OCI-LY7 (cell line): ENCODE data around the gene NUP188. TPM values are rescaled to one million over a fixed set of nuclear protein-coding genes. Genes with fewer than 3 reads are reported as not detected.

Experiments used
- BruUV-seq: library from RNA; stranded (reverse); fragments of 400-500 nt; replicated peaks from 2 replicates; lab custom pipeline; 2021; lab: Mats Ljungman, UMichigan
- CTCF ChIA-PET: fragments of 300-600 bp; sonication (Branson Sonifier 250); formaldehyde crosslinking; loops from one replicate; lab custom pipeline; 2022; ENCODE audit warnings: antibody characterized with exemption; ENCODE audit not compliant: unreplicated experiment; lab: Charles Lee
- POLR2A ChIA-PET: fragments of 300-600 bp; sonication (Branson Sonifier 250); formaldehyde crosslinking; loops from one replicate; lab custom pipeline; 2022; ENCODE audit warnings: antibody characterized with exemption; lab: Charles Lee
- DNase-seq: peaks from one replicate; pipeline ENCODE4 v3.0.0-alpha.2; 2015; ENCODE audit warnings: low spot score
- H2AFZ ChIP-seq: fragments of 200-600 bp; sonication (generic), shearing (Covaris generic); 2 replicates; pipeline ENCODE4 v1.6.1; 2014; ENCODE audit warnings: mild to moderate bottlenecking, antibody characterized with exemption, low read length, moderate library complexity
- H3K27ac ChIP-seq: fragments of 200-600 bp; sonication (generic); 2 replicates; pipeline ENCODE4 v1.5.1; 2014; ENCODE audit warnings: mixed run types, low read depth, mild to moderate bottlenecking, moderate library complexity, low read length, inconsistent platforms; ENCODE audit not compliant: poor library complexity, severe bottlenecking
- H3K36me3 ChIP-seq: fragments of 200-600 bp; sonication (generic); 2 replicates; pipeline ENCODE4 v1.6.1; 2014; ENCODE audit warnings: mild to moderate bottlenecking, antibody characterized with exemption, low read length, moderate library complexity, mixed read lengths; ENCODE audit not compliant: insufficient read depth
- H3K4me1 ChIP-seq: fragments of 200-600 bp; sonication (generic); 2 replicates; pipeline ENCODE4 v1.5.1; 2014; ENCODE audit warnings: mild to moderate bottlenecking, low read length; ENCODE audit not compliant: insufficient read depth, poor library complexity, severe bottlenecking
- H3K4me2 ChIP-seq: fragments of 200-600 bp; sonication (generic); 2 replicates; pipeline ENCODE4 v1.6.1; 2014; ENCODE audit warnings: mild to moderate bottlenecking, low read length
- H3K4me3 ChIP-seq: fragments of 200-600 bp; sonication (generic); 2 replicates; pipeline ENCODE4 v1.5.1; 2014; ENCODE audit warnings: mild to moderate bottlenecking, low read depth, low read length; ENCODE audit not compliant: poor library complexity, severe bottlenecking
- H3K79me2 ChIP-seq: fragments of 200-600 bp; sonication (generic); 2 replicates; pipeline ENCODE4 v1.6.1; 2016; ENCODE audit warnings: low read depth, mild to moderate bottlenecking, low read length, moderate library complexity, mixed read lengths; ENCODE audit not compliant: insufficient read depth
- H3K9me2 ChIP-seq: fragments of 200-600 bp; sonication (generic); 2 replicates; pipeline ENCODE4 v1.6.1; 2016; ENCODE audit warnings: mild to moderate bottlenecking, low read length, mixed read lengths; ENCODE audit not compliant: insufficient read depth
- H3K9me3 ChIP-seq: fragments of 200-600 bp; sonication (generic); 2 replicates; pipeline ENCODE4 v1.6.1; 2014; ENCODE audit warnings: mild to moderate bottlenecking, mixed run types, low read length, mixed read lengths
- H4K20me1 ChIP-seq: fragments of 200-600 bp; sonication (generic); 2 replicates; pipeline ENCODE4 v1.6.1; 2014; ENCODE audit warnings: mild to moderate bottlenecking, antibody characterized with exemption, low read length, moderate library complexity, mixed read lengths; ENCODE audit not compliant: insufficient read depth
- EZH2phosphoT487 ChIP-seq: fragments of 200-600 bp; sonication (generic); IDR thresholded peaks from 2 replicates; pipeline ENCODE4 v1.6.1; 2018; ENCODE audit warnings: low read depth, borderline replicate concordance, mild to moderate bottlenecking, mixed run types, antibody characterized with exemption, low read length, moderate library complexity, mixed read lengths
- intact Hi-C: fragments of 100-400 bp; cut with micrococcal nuclease; formaldehyde crosslinking; loops from one replicate; pipeline ENCODE4 v1.10.0; 2022; ENCODE audit not compliant: unreplicated experiment
- total RNA-seq, 2 experiments: library from RNA; depleted of rRNA in 1 of 2; stranded (reverse); fragments of >200 nt in 1 of 2; shearing (Covaris generic) in 1 of 2; gene quantifications; 2 replicates each; pipeline ENCODE4 v1.2.3, GENCODE V29; 2014 to 2022
- TF ChIP-seq, protein P1 (sequence below): fragments of 200-600 bp; sonication (generic); conservative IDR thresholded peaks from 2 replicates; pipeline ENCODE4 v1.5.1; 2014; ENCODE audit warnings: mild to moderate bottlenecking, antibody characterized with exemption, low read length, moderate library complexity, mixed read lengths

Gene NUP188
- total RNA-seq, 2 experiments from 2014 or later: 73.6 to 83.8 TPM

DNA sequence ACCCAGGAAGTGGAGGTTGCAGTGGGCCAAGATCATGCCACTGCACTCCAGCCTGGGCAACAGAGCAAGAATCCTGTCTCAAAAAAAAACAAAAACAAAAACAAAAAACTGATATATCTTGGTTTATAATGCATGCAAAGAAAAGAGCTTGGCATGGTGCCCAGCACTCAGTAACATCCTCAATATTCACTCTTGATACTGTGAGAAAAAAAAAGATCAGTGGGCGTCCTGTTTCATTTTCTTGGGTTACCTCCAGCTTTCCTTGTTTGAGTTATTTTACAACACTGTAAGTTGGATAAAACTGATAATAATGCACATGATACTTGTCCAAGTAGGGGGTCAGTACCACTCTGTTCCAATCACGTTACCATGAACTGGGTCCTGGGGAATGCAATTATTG lies 18.9 kb upstream of the NUP188 start:
- TF ChIP-seq EZH2phosphoT487: no peak
- TF ChIP-seq, protein P1, sequence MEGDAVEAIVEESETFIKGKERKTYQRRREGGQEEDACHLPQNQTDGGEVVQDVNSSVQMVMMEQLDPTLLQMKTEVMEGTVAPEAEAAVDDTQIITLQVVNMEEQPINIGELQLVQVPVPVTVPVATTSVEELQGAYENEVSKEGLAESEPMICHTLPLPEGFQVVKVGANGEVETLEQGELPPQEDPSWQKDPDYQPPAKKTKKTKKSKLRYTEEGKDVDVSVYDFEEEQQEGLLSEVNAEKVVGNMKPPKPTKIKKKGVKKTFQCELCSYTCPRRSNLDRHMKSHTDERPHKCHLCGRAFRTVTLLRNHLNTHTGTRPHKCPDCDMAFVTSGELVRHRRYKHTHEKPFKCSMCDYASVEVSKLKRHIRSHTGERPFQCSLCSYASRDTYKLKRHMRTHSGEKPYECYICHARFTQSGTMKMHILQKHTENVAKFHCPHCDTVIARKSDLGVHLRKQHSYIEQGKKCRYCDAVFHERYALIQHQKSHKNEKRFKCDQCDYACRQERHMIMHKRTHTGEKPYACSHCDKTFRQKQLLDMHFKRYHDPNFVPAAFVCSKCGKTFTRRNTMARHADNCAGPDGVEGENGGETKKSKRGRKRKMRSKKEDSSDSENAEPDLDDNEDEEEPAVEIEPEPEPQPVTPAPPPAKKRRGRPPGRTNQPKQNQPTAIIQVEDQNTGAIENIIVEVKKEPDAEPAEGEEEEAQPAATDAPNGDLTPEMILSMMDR: no peak
- Histone ChIP-seq H2AFZ (no peak overlapping the region), H3K79me2 (no peaks in the 10 kb centered on the region), H3K9me2 (no peaks in the 10 kb centered on the region), H3K4me3 (no peak overlapping the region), H3K4me1 (peaks cover 12% of the 10 kb centered on the region), H3K27ac (no peak overlapping the region), H3K9me3 (no peaks in the 10 kb centered on the region), H4K20me1 (no peaks in the 10 kb centered on the region), H3K36me3 (peaks cover 21% of the 10 kb centered on the region), H3K4me2 (no peak overlapping the region)
- POLR2A ChIA-PET: interaction anchor here (1.1 to 2.3 kb wide), 2 partner anchors 9 to 66 kb away, joined by 4 to 6 read pairs; no protein-coding TSS in a partner anchor
- no peak for DNase-seq
- intact Hi-C loops: loop anchor here (1.0 to 10.0 kb wide), 2 partner anchors 65 to 204 kb away; partner anchors contain the start of gene ZDHHC12
- BruUV-seq: no TSS peak
- CTCF ChIA-PET: interaction anchor here (1.3 to 1.4 kb wide), 2 partner anchors 51 to 66 kb away, joined by 4 to 5 read pairs; no protein-coding TSS in a partner anchor

DNA sequence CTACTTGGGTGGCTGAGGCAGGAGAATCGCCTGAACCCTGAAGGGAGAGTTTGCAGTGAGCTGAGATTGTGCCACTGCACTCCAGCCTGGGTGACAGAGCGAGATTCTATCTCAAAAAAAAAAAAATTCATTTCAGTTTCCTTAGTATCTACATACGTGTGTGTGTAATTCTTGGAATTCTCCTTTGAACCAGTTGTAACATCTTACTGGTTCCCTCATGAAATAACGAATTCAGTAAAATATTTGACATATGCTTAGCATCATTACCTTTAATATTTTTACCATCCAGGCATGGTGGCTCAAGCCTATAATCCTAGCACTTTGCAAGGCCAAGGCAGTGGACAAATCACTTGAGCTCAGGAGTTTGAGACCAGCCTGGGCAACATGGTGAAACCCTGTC lies 17.9 kb upstream of the NUP188 start:
- H3K4me3 ChIP-seq: no peak overlapping the region
- H4K20me1 ChIP-seq: no peaks in the 10 kb centered on the region
- peaks cover 12% of the 10 kb centered on the region for H3K4me1 ChIP-seq
- no TSS peak for BruUV-seq
- POLR2A ChIA-PET: interaction anchor here (1.0 to 2.3 kb wide), 2 partner anchors 11 to 67 kb away, joined by 3 to 6 read pairs; no protein-coding TSS in a partner anchor
- no peak overlapping the region for H3K27ac ChIP-seq
- TF ChIP-seq EZH2phosphoT487: no peak
- TF ChIP-seq, protein P1: no peak
- no peaks in the 10 kb centered on the region for H3K9me2 ChIP-seq
- H3K36me3 ChIP-seq: peaks cover 24% of the 10 kb centered on the region
- H3K4me2 ChIP-seq: no peak overlapping the region
- CTCF ChIA-PET: interaction anchor here (0.6 to 1.4 kb wide), 3 partner anchors 47 to 67 kb away, joined by 3 to 5 read pairs (median 4); no protein-coding TSS in a partner anchor
- intact Hi-C loops: loop anchor here (10.0 kb wide), 1 partner anchor 205 kb away; the partner anchor contains the start of gene ZDHHC12
- DNase-seq: no peak
- no peaks in the 10 kb centered on the region for H3K79me2 ChIP-seq
- H3K9me3 ChIP-seq: no peaks in the 10 kb centered on the region
- H2AFZ ChIP-seq: no peak overlapping the region

DNA sequence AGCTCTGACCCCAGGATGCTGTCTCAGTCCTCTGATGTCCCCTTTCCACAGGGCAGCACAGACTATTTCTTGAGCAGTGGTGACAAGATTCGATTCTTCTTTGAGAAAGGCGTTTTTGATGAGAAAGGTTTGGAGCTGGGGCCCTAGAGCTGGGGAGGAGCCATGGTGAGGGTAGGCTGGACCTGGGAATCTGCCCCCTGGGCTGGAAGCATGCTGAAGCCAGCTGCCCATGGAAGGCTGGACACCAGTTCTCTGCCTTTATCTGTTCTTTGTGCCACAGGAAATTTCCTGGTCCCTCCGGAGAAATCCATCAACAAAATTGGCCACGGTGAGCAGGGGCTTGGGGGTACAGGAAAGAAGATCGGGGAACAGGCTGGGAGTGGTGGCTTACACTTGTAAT lies 13.8 kb upstream of the NUP188 start:
- ChIA-PET POLR2A (interaction anchor here (0.5 to 0.7 kb wide), 4 partner anchors 9 to 78 kb away, joined by 3 to 5 read pairs (median 4); no protein-coding TSS in a partner anchor), CTCF (interaction anchor here (0.8 kb wide), 1 partner anchor 95 kb away, joined by 3 read pairs; the partner anchor contains the start of gene SH3GLB2)
- intact Hi-C loops: no loop called here
- TF ChIP-seq EZH2phosphoT487: no peak
- TF ChIP-seq, protein P1: no peak
- Histone ChIP-seq H3K4me2 (no peak overlapping the region), H3K9me3 (no peaks in the 10 kb centered on the region), H3K4me1 (no peaks in the 10 kb centered on the region), H3K4me3 (no peak overlapping the region), H3K79me2 (no peaks in the 10 kb centered on the region), H2AFZ (no peak overlapping the region), H3K9me2 (no peaks in the 10 kb centered on the region), H4K20me1 (no peaks in the 10 kb centered on the region), H3K36me3 (peaks cover 11% of the 10 kb centered on the region), H3K27ac (no peak overlapping the region)
- DNase-seq: no peak
- no TSS peak for BruUV-seq
